GM12873 (cell line): ENCODE measurements around the gene SPCS1.

Experiments
- TF ChIP-seq, protein P1 (sequence below): IDR thresholded peaks from 2 replicates; pipeline ENCODE4 v1.5.1; 2012; ENCODE audit warnings: low read depth, mild to moderate bottlenecking, moderate library complexity, low read length, control low read depth; ENCODE audit not compliant: insufficient read depth; ENCODE audit errors: missing control alignments

Gene SPCS1

DNA sequence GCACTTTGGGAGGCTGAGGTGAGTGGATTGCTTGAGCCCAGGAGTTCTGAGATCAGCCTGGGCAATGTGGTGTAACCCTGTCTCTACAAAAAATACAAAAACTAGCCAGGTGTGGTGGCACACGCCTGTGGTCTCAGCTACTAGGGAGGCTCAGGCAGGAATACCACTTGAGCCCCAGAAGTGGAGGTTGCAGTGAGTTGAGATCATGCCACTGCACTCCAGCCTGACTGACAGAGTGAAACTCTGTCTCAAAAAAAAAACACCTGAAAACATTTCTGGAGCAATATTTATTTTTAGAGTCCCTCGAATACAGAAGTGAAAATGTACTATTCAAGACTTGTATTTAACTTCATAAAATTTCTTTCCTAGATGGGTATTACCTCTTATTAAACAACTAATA lies 4.6 kb downstream of the SPCS1 start:
- TF ChIP-seq, protein P1, sequence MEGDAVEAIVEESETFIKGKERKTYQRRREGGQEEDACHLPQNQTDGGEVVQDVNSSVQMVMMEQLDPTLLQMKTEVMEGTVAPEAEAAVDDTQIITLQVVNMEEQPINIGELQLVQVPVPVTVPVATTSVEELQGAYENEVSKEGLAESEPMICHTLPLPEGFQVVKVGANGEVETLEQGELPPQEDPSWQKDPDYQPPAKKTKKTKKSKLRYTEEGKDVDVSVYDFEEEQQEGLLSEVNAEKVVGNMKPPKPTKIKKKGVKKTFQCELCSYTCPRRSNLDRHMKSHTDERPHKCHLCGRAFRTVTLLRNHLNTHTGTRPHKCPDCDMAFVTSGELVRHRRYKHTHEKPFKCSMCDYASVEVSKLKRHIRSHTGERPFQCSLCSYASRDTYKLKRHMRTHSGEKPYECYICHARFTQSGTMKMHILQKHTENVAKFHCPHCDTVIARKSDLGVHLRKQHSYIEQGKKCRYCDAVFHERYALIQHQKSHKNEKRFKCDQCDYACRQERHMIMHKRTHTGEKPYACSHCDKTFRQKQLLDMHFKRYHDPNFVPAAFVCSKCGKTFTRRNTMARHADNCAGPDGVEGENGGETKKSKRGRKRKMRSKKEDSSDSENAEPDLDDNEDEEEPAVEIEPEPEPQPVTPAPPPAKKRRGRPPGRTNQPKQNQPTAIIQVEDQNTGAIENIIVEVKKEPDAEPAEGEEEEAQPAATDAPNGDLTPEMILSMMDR = no peak

DNA sequence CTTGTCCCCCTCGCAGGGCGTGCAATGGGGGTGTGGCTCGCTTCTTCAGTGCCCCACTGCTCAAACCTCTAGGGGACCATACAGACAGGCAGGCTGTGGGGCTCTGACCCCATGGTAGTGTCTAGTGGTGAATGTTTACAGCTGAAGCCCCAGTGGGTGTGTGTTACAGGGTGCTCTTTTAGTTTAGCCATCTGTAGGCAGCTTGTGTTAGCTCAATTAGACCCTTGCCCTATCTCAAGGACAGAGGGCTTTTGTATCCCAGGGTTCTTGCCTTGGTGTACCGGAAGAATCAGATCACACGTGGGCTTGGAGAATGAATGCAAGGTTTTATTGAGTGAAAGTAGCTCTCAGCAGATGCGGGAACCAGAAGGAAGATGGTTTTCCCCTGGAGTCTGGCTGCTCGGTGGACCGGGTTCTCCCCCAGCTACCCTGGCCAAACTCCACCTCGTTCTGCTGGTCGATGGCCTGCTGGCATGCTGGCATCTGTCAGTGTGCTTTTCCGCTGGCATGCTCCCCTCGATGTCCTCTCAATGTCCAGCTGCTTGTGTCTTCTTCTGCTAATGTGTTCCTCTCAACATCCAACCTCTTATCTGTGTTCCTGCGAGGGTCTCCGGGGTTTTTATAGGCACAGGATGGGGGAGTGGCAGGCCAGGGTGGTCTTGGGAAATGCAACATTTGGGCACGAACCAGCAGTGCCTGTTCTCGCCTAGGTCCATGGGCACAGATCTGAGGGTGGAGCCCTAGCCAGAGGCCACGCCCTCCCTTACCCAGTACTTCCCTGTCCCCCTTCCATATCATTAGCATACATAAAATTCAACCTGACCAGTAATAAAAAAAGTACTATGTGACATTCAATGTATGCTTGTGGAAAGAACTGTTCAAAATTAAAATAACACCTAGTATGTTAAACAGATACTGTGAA lies 6.6 kb downstream of the SPCS1 start:
- TF ChIP-seq, protein P1 = no peak

DNA sequence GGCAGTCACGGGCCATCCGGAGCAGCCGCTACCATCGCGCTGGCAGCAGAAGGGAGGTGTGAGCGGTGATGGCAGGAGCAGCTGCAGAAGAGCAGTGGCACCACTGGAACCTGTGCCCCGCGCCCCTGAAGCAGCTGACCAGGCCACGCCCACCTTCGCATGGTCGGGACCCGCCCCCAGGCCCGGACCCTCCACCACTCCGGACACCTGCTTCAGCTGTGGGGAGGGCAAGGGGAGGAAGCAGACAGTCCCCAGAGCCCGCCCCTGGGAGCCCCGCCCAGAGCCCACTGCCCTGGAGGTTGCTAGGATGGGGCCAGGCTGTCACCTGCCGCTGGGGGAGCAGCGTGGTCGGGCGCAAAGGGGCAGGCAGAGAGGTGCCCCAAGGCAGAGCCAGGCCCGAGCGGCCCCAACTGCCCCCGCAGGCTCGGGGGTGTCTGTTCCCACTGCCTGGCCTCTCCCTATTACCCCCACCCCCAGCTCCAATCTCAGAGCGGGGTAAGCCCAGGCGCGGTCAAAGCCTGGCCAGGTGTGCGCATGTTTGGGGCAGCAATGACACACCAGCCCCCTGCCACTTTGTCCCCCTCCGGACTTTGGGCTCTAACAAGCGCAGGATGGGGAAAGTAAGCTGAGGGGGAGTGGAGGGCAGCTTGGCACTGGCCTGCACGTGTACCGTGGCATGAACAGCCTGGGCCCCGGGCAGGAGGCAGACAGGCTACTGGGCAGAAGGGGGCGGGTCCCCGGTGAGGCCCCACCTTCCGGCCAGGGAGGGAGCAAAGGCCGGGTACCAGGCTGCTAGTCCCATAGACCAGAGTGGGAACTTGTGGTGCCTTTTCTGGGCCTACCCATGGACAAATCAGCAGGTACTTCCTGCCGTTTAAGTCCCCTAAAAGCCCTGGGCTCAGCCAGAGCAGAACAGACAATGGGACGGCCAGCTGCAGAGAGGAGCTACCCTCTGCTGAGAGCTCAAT lies 8.7 kb downstream of the SPCS1 start:
- TF ChIP-seq, protein P1 = no peak

DNA sequence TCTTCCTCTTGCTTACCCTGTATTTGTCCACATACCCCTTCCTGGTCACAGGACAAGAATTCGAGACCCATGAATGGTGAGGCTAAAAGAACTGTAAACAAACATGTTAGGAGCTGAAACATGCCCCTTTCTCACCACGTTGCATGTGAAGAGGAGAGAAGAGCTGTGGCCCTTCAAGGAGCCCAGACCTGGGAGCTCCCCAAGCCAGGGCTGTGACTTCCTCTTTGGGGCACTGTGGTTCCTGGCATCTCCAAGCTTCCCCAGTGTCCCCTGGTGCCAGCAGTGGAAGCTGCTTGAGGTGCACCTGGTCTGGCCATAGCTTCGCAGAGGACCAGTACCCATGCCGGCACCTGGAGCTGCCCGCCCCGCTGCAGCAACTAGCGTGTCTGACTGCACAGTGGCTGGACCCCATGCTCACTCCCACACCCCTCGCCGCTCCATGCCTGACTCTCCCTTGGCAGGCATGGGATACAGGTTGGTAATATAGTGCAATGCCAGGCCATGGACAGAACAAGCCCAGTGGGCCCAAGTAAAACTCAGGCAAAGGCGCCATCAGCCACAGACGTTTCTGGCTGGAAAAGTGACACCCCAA lies 9.9 kb downstream of the SPCS1 start:
- TF ChIP-seq, protein P1 = no peak

DNA sequence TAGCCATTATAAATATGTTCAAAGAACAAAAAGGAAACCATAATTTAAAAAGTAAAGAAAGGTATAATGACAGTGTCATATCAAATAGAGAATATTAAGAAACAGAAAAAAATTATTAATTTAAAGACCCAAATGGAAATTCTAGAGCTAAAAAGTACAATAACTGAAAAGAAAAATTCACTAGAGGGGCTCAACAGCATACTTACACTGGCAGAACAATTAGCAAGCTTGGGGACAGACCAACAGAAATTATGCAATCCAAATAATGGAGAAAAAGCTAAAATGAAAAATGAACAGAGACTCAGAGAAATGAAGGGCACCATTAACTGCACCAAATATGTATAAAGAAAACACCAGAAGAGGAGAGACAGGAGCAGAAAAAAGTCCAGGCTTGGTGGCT lies 13.7 kb downstream of the SPCS1 start:
- TF ChIP-seq, protein P1 = no peak

DNA sequence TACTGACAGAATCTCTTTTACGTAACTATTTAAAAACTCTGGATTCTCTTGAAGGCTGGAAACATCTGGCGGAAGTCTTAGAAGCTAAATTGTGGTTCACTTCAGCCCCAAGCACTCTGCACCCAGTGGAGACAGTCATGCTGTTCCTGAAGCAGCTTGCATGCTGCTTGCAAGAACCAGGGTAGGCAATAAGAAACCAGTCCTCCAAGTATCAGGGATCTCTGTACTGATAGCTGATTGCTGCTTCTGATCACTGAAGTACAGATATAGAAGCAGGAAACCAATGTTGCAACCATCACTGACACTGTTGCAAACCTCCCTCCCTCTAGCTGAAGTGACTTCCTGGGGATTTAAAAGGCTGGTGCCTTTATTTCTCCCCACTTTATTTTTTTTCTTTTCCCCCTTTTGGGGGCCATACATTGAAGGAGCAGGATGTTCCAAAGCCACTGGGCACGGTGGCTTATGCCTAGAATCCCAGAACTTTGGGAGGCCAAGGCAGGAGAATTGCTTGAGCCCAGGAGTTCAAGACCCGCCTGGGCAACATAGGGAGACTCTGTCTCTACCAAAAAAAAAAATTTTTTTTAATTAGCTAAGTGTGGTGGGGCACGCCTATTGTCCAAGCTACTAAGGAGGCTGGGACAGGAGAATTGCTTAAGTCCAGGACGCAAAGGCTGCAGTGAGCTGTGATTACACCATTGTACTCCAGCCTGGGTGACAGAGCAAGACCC lies 15.3 kb downstream of the SPCS1 start:
- TF ChIP-seq, protein P1 = no peak
